COLO668 (cell line): ENCODE results near the gene DRD3.

Source experiments
- DNase-seq: peaks from one replicate; lab custom pipeline; 2025; ENCODE audit not compliant: unreplicated experiment; lab: John Stamatoyannopoulos, UW

DRD3 gene

DNA sequence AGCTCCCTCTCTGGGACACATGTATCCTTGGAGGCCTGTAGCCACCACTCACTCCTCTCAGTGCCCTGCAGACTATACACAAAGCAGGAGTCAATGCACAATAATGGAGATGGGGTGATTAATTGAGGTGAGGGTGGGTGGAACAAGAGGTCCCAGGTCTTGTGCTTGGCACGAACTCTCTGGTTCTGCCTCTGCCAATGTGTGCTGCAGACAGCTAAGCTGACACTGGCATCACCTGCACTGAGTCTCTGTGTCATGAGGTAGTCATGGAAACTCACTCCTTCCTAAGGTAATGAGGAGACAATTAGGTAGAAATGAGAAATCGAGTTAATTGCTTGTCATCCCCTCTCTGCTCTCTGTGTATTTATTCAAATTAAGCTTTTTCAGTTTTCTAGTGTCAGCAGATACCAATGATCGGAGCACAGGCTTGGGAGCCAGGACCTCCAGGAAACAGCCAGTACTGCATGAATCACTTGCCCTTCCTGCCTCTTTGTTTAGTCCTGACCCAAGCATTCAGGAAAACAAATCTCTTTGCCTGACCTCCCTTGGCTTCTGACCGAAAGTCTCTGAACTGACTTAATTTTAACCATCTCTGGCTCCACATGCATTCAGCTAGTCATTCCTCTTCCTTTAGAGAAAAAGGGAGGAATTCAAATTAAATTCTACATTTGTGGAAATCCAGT is 56.7 kb downstream of the DRD3 start:
- no peak for DNase-seq

DNA sequence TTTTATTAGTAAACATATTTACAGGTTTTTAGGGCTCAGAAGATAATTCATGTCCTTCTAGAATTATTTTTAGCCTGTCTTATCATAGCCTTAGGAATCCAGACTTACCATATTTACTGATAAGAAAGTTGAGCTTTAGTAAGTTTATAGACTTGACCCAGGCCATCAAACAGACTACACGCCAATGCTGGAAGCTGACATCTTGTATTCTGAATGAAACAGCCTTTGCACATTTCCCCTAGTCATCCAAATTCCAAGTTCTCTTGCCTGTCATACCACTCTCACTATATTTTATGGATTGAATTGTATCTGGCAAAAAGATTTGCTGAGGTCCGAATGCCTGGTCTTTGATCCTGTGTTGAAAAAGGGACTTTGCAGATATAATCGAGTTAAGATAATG is 58.6 kb downstream of the DRD3 start:
- DNase-seq = no peak

DNA sequence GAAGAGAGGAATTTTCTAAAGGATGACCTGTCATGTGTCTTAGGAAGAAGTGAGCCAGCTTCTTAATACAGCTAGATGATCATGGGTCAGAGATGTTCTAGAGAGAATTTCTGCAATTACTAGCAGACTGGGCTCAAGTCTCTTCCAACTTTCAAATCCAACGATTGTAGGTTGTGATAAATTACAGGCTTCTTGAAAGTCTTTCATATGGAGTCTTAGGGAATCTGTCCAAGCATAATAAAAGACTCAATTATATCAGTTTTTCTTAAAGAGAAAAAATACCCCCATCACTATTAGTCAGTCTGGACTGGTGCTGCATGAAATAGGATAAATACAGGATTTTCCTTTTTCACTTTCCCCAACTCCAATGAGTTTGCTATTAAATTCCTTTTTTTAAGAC is 59.1 kb downstream of the DRD3 start:
- DNase-seq = no peak

DNA sequence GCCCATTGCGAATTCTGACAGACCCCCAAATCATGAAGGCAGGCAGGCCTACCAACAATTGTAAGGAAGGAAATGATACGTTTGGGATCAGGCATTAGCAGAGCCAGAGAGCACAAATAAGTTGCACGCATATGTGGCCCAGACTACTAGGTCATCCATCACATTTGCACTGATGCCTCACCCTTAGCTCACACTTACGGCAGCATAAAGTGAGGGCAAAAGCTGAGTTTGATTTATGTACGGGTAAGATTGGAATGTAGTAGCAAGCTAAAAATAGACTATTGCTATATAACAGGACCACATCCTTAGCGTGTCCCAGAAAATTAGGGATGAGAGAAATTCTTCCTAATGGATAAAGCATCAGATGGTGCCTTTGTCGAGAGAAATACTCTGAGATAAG is 63.7 kb downstream of the DRD3 start:
- no peak for DNase-seq

DNA sequence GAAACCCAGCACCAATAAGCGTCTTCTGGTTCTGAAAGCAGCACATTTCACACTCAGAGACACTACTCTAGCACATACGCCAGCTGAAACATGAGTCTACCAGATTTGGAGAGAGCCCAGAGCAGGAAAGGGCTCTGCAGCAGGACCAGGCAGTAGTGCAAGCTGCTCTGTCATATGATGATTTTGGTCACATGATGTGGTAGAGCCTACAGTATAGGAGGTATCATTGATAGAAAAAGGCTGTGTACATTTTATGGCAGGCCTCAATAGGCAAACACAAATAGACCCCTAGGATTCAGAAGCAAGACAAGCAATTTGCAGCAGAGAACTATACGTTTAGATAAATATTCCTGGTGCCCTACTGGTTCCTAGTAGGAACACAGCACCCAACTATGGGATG is 64.1 kb downstream of the DRD3 start:
- no peak for DNase-seq

DNA sequence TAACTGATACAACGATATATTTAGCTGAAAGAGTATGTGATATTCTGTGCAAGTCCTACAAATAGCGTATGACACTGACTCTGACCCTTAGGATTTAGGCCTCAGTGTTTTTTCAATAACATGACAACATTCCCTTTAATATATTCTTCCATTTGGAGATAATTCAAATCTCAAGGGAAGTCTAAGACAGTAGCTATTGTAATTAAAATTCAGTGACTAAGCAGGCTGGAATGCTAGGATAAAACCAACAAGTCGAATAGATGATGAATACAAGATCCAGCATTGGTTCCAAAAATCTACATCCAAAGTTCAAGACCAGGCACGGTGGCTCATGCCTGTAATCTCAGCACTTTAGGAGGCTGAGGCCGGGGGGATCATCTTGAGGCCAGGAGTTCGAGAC is 66.2 kb downstream of the DRD3 start:
- DNase-seq = no peak

DNA sequence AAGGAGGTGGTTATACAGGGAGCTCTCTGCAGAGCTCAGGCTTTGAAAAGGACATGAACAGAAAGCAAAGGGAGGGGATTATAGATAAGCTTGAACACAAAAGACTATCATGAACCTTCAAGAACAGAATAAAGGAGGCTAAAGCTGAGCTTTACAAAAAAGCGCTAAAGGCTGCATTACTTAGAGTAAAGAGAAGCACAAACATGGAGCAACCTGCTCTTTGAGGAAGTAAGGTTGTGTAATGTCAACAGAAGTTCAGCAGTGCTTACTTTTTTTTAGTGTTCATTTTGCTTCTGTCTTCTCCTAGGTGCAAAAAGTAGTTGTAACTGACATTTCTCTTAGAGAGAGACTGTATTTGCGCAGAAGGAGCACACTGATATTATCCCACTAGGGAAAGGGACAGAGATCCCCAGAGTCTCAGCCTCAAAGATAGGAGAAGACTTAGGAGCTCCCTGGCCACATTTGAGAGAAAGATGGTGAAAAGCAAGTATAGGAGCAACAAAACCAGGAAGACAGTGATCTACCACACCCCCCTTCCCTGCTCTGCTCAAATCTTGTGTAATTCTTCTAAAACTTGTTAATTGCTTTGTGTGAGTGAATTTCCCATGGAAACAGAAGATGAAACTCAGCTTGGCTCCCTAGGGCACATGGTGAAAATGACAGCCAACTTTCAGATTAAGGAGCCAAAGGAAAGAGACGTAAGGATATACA is 67.6 kb downstream of the DRD3 start:
- no peak for DNase-seq

DNA sequence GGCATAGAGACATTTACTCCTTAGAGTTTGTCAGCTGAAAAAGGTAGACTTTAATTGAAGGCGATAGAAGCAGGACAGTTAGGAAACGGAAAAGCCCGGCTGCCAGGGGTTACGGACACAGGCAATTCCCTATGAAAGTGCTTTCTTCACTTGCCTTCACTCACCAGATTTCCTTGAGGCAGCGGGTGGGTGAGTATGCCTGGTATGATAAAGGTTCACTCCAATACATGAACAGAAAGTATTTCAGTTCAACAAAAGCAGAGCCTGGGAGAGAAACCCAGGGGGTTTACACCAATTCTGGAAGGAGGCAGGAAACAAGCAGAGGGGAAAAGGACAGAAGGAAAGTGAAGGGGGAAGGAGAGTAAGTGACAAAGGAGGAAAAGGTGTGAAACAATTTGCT is 68.4 kb downstream of the DRD3 start:
- DNase-seq = no peak

DNA sequence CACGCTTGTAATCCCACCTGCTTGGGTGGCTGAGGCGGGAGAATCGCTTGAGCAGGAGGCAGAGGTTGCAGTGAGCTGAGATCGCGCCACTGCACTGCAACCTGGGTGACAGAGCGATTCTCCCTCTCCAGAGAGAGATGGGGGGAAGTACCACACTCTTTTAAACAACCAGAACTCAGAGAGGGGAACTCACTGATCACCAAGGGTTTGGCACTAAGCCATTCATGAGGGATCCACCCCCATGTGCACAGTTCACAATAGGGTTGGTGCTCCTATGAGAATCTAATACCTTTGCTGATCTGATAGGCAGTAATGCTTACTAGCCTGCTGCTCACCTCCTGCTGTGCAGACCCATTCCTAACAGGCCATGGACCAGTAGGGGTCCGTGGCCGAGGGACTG is 70.7 kb downstream of the DRD3 start:
- no peak for DNase-seq

DNA sequence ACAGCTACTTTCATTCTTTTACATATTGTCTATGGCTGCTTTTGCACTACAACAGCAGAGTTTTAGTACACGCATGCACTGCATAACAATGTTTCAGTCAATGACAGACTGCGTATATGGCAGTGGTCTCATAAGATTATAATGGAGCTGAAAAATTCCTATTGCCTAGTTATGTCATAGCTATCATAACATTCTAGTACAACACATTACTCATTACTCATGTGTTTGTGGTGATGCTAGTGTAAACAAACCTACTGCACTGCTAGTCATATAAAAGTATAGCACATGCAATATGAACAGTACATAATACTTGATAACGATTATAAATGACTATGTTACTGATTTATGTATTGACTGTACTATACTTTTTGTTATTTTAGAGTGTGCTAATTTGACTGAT is 74.4 kb downstream of the DRD3 start:
- DNase-seq = no peak

DNA sequence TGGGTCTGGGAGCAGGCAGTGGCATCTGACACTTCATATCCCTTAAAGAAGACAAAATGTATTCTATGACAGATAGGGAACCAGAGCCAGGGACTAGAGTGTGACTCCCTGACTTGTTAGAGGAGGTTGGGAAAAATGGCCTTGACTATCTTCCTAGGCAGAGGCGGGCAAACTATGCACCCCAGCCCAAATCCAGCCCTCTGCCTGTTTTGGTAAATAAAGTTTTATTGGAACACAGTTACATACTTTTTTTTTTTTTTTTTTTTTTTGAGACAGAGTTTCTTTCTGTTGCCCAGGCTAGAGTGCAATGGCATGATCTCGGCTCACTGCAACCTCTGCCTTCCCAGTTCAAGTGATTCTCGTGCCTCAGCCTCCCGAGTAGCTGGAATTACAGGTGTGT is 75.0 kb downstream of the DRD3 start:
- no peak for DNase-seq

DNA sequence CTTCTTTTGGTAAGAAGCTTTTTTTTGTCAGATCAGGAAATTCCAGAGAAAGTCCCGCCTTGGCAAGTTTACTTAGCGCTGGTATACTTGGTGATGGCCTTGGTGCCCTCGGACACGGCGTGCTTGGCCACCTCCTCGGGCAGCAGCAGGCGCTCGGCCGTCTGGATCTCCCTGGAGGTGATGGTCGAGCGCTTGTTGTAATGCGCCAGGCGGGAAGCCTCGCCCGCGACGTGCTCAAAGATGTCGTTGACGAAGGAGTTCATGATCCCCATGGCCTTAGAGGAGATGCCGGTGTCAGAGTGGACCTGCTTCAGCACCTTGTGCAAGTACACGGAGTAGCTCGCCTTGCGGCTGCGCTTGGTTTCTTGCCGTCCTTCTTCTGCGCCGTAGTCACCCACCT is 75.7 kb downstream of the DRD3 start:
- no peak for DNase-seq

DNA sequence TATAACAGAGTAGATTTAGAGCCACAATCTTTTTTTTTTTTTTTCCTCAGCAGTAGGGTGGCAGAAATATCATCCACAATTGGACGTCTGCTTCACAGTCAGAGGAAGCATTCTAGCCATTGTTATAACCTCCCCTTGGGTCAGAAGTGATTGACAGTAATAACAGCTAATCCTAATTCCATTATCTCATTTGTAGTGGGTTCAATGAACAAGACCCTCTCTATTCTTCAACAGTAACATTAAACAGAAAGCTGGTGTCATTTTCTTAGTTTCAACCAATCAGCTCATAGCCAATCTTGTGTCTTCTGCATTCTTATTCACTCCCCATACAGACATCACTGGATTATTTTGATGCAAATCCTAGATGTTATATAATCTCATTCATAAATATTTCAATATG is 77.8 kb downstream of the DRD3 start:
- no peak for DNase-seq

DNA sequence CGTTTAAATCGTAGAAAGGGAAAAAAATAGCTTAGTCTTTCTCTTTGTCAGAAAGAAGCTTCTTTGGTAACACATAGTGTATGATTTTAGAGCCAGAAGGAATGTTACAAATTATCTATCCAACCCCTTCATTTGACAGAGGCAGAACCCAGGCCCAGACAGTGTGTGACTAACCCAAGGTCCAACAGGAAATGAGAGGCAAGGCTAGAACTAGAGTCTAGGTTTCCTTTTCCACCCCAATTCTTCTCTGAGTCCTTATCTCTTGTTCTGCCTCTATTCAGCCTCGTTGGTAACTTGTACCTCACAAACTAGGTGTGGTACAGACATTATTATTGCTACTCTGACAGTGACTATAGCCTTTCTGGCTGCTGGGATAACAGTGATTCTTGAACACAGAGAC is 83.1 kb downstream of the DRD3 start:
- DNase-seq = no peak

DNA sequence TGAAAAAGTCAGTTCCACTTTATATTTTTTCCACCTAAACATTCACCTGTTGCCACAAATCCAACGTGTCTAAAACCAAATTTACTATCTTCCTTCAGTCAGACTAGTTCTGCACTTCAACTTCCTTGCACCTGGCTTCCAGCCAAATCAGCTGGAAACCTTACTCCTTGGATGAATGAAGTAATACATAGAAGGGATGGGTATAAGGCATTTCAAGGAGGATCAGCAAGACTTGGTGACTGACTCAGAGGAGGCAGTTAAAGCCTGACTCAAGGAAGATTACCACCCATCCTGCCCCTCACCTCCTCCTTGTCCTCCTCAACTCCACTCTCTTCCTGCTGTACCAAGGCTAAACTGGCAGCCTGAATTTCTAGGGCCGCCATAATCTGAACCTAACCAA is 85.3 kb downstream of the DRD3 start:
- DNase-seq = no peak

DNA sequence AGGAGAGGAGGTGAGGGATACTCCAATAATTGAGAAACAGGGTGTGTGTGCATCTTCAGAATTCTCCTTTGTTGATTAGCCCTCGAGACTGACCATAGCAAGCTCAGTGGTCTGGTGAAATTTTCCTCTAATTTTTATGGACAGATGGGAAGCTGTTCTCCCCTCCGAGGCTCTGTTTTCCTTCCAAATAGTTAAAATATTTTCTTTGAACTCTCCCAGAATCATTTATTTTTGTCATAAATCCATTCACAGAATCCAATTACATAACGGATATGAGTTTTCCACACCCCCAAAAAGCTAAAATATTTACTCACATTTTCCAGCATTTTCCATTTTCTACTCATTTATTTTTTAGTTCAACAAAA is 85.9 kb downstream of the DRD3 start:
- no peak for DNase-seq

DNA sequence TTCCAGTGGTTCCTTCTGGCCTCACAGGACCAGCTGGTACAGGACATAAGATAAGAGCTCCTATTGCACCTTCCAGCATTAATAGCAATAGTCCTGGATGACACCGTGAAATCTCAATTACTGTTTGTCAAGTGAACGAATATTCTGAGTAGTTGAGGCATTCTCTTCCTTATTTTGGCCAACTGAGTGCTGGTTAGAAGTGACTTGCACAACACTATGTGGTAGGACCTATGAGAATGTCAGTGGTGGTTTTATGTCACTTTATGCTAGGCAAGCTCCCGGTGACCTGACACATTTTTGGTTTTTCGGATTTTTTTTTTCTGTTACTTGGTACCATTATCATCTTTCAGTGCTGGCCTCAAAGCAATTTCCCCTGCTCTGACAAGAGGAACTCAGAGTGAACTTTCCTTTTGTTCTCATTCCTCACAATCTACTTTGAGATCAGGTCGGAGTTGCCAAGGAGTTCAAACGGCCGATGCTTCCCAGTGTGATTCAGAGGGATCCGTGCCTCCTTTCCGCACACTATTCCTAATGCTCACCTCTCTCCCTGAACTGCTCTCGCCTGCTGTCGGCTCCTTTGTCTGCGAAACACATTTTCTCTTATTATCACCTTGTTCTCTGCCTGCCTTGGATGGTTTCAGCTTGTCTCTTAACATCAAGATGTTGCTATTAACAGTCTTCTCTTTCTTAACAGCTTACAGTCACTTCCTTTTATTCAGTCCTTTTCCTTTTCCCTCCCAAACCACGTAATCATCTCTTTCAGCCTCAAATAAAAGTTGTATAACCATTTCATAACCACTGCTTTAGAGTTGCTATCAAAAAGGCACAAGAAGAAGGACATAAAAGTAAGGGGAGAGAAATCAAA is 86.5 kb downstream of the DRD3 start:
- no peak for DNase-seq

DNA sequence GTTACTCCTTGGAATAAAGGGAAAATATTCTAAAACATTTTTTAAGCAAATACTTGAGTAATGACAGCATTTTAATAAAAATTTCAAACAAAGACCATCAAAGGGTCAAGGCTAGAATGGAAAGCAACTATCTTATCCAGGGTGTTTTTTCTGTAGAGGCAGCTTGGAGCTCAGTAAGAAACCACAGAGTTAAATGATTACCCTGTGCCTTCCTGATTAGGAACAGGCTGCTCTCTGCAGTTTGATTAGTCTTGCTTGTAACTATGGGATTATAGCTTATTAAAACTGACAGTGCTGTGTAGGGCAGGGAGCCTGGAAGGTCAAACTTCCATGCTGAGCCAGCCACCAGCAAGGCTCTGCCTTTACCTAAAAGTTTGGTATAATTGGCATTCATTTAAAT is 89.2 kb downstream of the DRD3 start:
- no peak for DNase-seq

DNA sequence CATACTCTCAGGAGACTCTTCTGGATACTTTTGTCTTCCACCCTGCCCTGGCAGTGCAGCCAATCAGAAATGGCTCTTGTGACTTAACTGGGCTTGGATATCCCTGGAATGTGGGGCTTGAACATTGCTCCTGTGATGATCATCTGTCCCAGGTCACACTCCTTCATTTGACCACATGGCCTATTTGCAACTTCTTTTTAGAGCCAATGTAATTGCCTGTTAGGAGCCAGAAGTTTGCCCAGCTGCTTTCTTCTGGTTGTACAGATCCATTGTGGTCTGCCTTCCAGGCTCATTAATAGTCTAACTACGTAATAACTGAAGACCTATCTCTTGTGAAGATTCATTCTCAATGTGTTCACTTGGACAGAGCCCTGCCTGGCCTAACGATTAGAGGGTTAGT is 92.5 kb downstream of the DRD3 start:
- no peak for DNase-seq

DNA sequence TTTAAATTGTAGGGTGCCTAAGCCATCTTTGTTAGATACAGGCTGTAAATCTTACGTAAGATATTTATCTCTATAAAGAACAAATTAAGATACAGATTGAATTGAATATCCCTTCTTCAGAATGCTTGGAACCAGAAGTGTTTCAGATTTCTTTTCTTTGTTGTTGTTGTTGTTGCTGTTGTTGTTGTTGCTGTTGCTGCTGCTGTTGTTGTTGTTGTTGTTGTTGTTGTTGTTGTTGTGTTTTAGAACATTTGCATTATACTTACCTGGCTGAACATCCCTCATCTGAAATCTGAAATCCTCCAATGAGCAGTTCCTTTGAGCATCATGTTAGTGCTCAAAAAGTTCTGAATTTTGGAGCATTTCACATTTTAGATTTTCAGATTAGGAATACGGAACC is 95.7 kb downstream of the DRD3 start:
- no peak for DNase-seq

DNA sequence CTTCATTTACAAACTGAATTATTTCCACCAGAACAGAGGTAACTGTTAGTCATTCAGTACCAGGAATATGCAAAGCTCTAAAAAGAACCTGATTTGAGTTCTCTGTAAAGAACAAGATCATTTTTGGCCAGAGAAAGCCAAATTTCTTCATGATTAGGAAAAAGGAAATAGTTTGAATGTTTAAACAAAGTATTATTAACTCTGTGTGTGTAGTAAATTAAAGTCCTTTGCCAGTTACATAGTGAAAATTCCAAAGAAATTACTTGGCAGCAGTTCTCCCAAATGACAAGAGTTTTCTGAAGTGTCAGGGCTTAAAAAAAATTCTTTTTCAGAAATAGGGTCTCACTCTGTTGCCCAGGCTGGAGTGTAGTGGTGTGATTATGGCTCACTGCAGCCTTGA is 97.8 kb downstream of the DRD3 start:
- no peak for DNase-seq

DNA sequence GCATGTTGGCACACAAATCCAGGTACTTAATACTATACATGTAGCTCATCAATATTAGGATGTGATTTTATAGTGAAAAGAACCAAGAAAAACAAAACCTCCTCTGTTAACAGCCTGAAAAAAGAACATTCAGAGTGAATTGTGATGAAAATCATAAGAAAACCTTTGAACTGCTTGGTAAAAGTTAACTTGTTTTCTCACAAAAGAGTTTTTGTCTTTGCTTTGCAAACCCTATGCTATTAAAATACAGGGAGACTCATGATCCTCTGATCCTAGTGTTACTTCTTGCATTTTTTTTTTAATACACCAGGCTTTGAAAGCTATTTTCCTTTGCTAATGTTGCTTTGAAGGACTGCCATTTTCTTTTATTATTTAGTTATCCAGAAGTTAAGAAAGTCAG is 98.7 kb downstream of the DRD3 start:
- no peak for DNase-seq
